Gastrocnemius medialis (tissue), 4 donors: ENCODE measurements around the gene TMEM235. TPM values are rescaled to one million over a fixed set of nuclear protein-coding genes. Genes with fewer than 3 reads are reported as not detected.

Experiments
- ATAC-seq, 2 donors: fragments of 150-250 bp; one replicate each; pipeline ENCODE4 v1.9.1; 2016
- DNase-seq, 2 donors: peaks; one replicate each; pipeline ENCODE4 v3.0.0-alpha.2; 2019
- H3K27ac ChIP-seq, 4 donors: fragments of 200-600 bp; sonication (generic); 1 replicate in 1 of 4; 2 replicates in 3 of 4; pipeline ENCODE4 v1.5.1; 2016 to 2018; ENCODE audit warnings: mild to moderate bottlenecking in 2 of 4, moderate library complexity in 1 of 4
- H3K27me3 ChIP-seq, 3 donors: fragments of 200-600 bp; sonication (generic) in 2 of 3; 1 replicate in 1 of 3; 2 replicates in 2 of 3; pipeline versions ENCODE4 v1.5.1 to v1.6.0; 2016 to 2019; ENCODE audit warnings: mild to moderate bottlenecking in 1 of 3, moderate library complexity in 1 of 3
- H3K36me3 ChIP-seq, 2 donors: fragments of 200-600 bp; sonication (generic) in 1 of 2; one replicate each; pipeline ENCODE4 v1.5.1; 2017 to 2018
- H3K4me1 ChIP-seq, 2 donors: fragments of 200-600 bp; sonication (generic) in 1 of 2; one replicate each; pipeline ENCODE4 v1.5.1; 2016 to 2017; ENCODE audit warnings: mild to moderate bottlenecking in 2 of 2
- H3K4me3 ChIP-seq, 4 donors: fragments of 200-600 bp; sonication (generic) in 3 of 4; 1 replicate in 1 of 4; 2 replicates in 3 of 4; pipeline ENCODE4 v1.5.1; 2016 to 2019; ENCODE audit warnings: mild to moderate bottlenecking in 2 of 4
- H3K9me3 ChIP-seq, 3 donors: fragments of 200-600 bp; sonication (generic) in 2 of 3; 1 replicate in 1 of 3; 2 replicates in 2 of 3; pipeline ENCODE4 v1.5.1; 2016 to 2019
- POLR2A ChIP-seq, 2 donors: fragments of 450-650 bp; IDR thresholded peaks; one replicate each; pipeline ENCODE4 v1.6.1; 2017; ENCODE audit warnings: antibody characterized with exemption in 2 of 2, mild to moderate bottlenecking in 2 of 2, moderate library complexity in 2 of 2
- in situ Hi-C, 4 donors: fragments of 200-750 bp; cut with MboI; loops; one replicate each; pipeline versions ENCODE4 v1.15.0 to v1.8.0; 2017; ENCODE audit warnings: low sequenced_read_pairs in 4 of 4
- intact Hi-C: fragments of 100-400 bp; cut with DNase I; formaldehyde crosslinking; loops from one replicate; pipeline ENCODE4 v1.15.1; 2023; ENCODE audit warnings: low total_unique reads
- total RNA-seq, 4 donors: library from RNA; depleted of rRNA; stranded (reverse); fragments of >200 nt; gene quantifications; one replicate each; pipeline versions ENCODE4 v1.1.0 to v1.2.3, GENCODE V29; 2016
- TF ChIP-seq, protein P1 (sequence below), 5 experiments: fragments of 450-650 bp in 3 of 5; fragments of 200-600 bp in 2 of 5; sonication (generic) in 2 of 5; IDR thresholded peaks in 4 of 5; conservative IDR thresholded peaks in 1 of 5; 1 replicate in 4 of 5; 2 replicates in 1 of 5; pipeline ENCODE4 v1.5.1; 2016 to 2019; ENCODE audit warnings: antibody characterized with exemption in 5 of 5, mild to moderate bottlenecking in 3 of 5, moderate library complexity in 3 of 5

TMEM235 gene
- total RNA-seq, 4 donors from 2014 or later = not detected

DNA sequence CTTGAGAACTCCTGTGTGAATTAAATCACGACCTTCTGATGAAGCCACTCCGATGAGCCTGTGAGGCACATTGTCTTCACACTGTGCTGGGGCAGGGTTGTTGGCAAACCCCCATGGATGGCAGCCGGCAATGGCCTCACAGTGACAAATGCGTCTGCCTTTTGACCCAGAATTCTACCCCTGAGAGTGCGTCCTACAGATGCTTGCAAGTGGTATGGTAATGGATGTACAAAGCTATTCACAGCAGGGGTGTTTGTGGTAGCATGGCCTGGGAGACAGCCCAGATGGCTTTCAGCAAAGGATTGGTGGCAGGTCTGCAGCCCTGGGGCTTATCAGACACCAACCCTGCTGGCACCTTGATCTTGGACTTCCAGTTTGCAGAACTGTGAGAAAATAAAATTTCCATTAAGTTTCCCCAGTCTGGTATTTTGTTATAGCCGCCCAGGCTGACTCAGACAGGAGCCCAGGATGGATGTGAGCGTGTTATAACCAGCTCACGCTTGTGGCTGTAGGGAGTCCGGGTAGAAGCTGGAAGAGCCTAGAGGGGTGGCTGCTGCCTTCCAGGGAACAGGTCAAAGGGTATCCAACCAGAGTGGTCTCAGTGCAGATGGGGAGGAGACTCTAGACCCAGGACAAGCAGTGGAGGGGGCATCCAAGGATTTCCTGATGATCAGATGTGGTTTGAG lies 34.1 kb upstream of the TMEM235 start:
- H3K27ac ChIP-seq = no peak overlapping the region
- DNase-seq (no peak), ATAC-seq (no peak)
- intact Hi-C loops (no loop called here), in situ Hi-C loops (no loop called here)
- H3K4me1 ChIP-seq = no peaks in the 10 kb centered on the region
- H3K36me3 ChIP-seq = peaks cover 0 to 12% of the 10 kb centered on the region in 2 donors
- H3K9me3 ChIP-seq = no peaks in the 10 kb centered on the region
- TF ChIP-seq POLR2A (IDR thresholded peaks at IDR 0.05) = no peak
- TF ChIP-seq, protein P1, sequence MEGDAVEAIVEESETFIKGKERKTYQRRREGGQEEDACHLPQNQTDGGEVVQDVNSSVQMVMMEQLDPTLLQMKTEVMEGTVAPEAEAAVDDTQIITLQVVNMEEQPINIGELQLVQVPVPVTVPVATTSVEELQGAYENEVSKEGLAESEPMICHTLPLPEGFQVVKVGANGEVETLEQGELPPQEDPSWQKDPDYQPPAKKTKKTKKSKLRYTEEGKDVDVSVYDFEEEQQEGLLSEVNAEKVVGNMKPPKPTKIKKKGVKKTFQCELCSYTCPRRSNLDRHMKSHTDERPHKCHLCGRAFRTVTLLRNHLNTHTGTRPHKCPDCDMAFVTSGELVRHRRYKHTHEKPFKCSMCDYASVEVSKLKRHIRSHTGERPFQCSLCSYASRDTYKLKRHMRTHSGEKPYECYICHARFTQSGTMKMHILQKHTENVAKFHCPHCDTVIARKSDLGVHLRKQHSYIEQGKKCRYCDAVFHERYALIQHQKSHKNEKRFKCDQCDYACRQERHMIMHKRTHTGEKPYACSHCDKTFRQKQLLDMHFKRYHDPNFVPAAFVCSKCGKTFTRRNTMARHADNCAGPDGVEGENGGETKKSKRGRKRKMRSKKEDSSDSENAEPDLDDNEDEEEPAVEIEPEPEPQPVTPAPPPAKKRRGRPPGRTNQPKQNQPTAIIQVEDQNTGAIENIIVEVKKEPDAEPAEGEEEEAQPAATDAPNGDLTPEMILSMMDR (IDR thresholded peaks at IDR 0.05 in 4 of 5, conservative IDR thresholded peaks at IDR 0.05 in 1 of 5) = no peak
- no peaks in the 10 kb centered on the region for H3K27me3 ChIP-seq
- H3K4me3 ChIP-seq = no peak overlapping the region

DNA sequence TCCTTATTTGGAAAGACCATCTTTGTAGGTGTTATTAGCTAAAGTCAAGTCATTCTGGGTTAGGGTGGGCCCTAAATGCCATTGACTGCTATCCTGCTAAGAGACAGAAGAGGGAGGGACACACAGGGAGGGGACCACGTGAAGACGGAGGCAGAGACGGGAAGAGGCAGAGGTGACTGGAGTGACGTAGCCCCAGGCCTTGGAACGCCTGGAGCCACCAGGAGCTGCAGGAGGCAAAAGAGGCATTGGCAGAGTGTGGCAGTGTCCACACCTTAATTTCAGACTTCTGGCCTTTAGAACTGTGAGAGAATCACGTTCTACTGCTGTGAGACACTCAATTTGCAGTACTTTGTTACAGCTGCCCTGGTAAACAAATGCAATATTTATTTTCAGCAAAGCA lies 31.0 kb upstream of the TMEM235 start:
- DNase-seq (no peak), ATAC-seq (no peak)
- Histone ChIP-seq H3K4me3 (no peak overlapping the region), H3K27ac (no peak overlapping the region), H3K27me3 (no peaks in the 10 kb centered on the region), H3K9me3 (no peaks in the 10 kb centered on the region), H3K4me1 (no peaks in the 10 kb centered on the region), H3K36me3 (peaks cover 0 to 4% of the 10 kb centered on the region in 2 donors)
- in situ Hi-C loops (no loop called here), intact Hi-C loops (no loop called here)
- TF ChIP-seq, protein P1 (IDR thresholded peaks at IDR 0.05 in 4 of 5, conservative IDR thresholded peaks at IDR 0.05 in 1 of 5) = no peak
- no peak for TF ChIP-seq POLR2A (IDR thresholded peaks at IDR 0.05)

- no peak for ATAC-seq
- intact Hi-C loops = no loop called here
- no peaks in the 10 kb centered on the region for H3K27me3 ChIP-seq
- no peaks in the 10 kb centered on the region for H3K4me1 ChIP-seq
- no peak for DNase-seq
- H3K27ac ChIP-seq = no peak overlapping the region
- H3K36me3 ChIP-seq = no peaks in the 10 kb centered on the region
- in situ Hi-C loops = no loop called here
- TF ChIP-seq, protein P1 (IDR thresholded peaks at IDR 0.05 in 4 of 5, conservative IDR thresholded peaks at IDR 0.05 in 1 of 5) = no peak
- TF ChIP-seq POLR2A (IDR thresholded peaks at IDR 0.05) = no peak
- H3K4me3 ChIP-seq = no peak overlapping the region
- no peaks in the 10 kb centered on the region for H3K9me3 ChIP-seq
Observed at GRCh38 chr17:78202666-78203065, 28.8 kb upstream of the TMEM235 start.

- H3K36me3 ChIP-seq = no peaks in the 10 kb centered on the region
- H3K9me3 ChIP-seq = no peaks in the 10 kb centered on the region
- no peaks in the 10 kb centered on the region for H3K4me1 ChIP-seq
- no peaks in the 10 kb centered on the region for H3K27me3 ChIP-seq
- ATAC-seq (no peak), DNase-seq (no peak)
- intact Hi-C loops (no loop called here), in situ Hi-C loops (no loop called here)
- TF ChIP-seq POLR2A (IDR thresholded peaks at IDR 0.05) = no peak
- TF ChIP-seq, protein P1 (IDR thresholded peaks at IDR 0.05 in 4 of 5, conservative IDR thresholded peaks at IDR 0.05 in 1 of 5) = no peak
- no peak overlapping the region for H3K27ac ChIP-seq
- H3K4me3 ChIP-seq = no peak overlapping the region
Observed at GRCh38 chr17:78204387-78205123, 26.9 kb upstream of the TMEM235 start.
